OCI-LY1 (cell line): ENCODE data around the gene ASH1L.

Experiments used
- EZH2 ChIP-seq: fragments of 200-600 bp; sonication (generic), shearing (Covaris generic); IDR thresholded peaks from 2 replicates; pipeline ENCODE4 v1.8.0; 2017; ENCODE audit warnings: borderline replicate concordance, mixed run types, mild to moderate bottlenecking, antibody characterized with exemption, low read length, moderate library complexity, mixed read lengths
- TF ChIP-seq, protein P1 (sequence below): fragments of 200-600 bp; sonication (generic), shearing (Covaris generic); IDR thresholded peaks from 2 replicates; pipeline ENCODE4 v1.5.1; 2017; ENCODE audit warnings: mild to moderate bottlenecking, antibody characterized with exemption, low read length, moderate library complexity, mixed read lengths

GRCh38 chr1:155527677-155528076 lies 34.9 kb downstream of the ASH1L start:
- TF ChIP-seq, protein P1, sequence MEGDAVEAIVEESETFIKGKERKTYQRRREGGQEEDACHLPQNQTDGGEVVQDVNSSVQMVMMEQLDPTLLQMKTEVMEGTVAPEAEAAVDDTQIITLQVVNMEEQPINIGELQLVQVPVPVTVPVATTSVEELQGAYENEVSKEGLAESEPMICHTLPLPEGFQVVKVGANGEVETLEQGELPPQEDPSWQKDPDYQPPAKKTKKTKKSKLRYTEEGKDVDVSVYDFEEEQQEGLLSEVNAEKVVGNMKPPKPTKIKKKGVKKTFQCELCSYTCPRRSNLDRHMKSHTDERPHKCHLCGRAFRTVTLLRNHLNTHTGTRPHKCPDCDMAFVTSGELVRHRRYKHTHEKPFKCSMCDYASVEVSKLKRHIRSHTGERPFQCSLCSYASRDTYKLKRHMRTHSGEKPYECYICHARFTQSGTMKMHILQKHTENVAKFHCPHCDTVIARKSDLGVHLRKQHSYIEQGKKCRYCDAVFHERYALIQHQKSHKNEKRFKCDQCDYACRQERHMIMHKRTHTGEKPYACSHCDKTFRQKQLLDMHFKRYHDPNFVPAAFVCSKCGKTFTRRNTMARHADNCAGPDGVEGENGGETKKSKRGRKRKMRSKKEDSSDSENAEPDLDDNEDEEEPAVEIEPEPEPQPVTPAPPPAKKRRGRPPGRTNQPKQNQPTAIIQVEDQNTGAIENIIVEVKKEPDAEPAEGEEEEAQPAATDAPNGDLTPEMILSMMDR, result no peak
- no peak for TF ChIP-seq EZH2
